NOMO-1 treated with DMSO at 0.1 percent for 48 hours (cell line): ENCODE results near the gene FMN1.
A peak's percentile ranks its signal among the peaks of the same experiment; 100 is the strongest.

Source experiments
- DNase-seq: peaks from one replicate; lab custom pipeline; 2025; ENCODE audit not compliant: unreplicated experiment; lab: John Stamatoyannopoulos, UW

FMN1 gene

GRCh38 chr15:33066584-33066983, 127.9 kb downstream of the FMN1 start:
- DNase-seq: no peak

DNA sequence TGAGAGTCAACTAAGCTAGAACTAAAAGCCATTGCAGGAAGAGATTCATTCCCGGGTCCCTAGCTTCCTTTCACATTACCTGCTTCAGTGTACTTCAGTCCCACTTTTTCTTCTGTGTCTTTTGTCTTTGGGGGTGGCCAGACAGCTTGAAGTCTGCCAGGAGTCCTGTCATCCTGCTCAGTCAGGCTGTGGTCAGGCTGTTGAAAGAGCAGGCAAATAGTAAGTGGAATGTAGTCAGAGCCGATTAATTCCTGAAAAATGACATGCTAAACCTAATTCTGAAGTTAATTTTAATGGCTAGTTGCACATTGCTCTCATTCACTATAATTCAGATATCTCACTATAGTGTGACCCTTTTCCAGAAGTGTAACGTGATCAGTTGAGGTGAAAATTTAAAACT, 129.6 kb downstream of the FMN1 start:
- no peak for DNase-seq

- no peak for DNase-seq
These were observed 135.3 kb downstream of the FMN1 start for GRCh38 chr15:33059184-33059583.

DNA sequence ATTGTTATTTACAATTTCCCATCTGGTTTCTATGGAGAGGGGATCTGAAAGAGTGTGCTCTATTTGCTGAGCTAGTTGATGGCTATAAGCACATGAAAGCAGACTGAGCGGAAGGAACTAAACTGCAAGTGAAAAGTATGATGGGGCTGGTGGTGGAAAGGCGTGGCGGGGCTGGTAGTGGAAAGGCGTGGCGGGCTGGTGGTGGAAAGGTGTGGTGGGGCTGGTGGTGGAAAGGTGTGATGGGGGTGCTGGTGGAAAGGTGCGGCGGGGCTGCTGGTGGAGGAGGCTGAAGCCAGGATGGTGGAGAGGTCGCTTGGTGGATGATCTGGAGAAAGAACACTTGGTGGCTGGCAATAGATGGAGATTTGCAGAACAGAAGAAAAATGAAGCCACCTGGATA, 136.7 kb downstream of the FMN1 start:
- DNase-seq: no peak

DNA sequence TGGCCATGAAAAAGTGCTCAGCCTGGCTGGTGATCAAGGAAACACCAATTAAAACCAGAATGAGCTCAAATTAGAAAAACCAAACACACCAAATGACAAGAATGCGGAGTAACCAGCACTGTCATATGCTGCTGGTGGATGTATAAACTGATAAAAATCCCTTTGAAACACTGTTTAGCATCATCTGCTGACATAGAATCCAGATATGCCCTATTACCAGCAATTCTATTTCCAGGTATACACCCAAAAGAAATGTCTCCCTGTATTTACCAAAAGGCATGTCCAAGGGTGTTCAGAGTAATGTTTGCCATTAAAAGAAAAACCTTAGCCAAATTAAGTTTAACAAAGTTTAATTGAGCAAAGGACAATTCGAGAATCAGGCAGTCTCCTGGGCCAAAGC, 138.6 kb downstream of the FMN1 start:
- DNase-seq: no peak

GRCh38 chr15:33051528-33051927, 143.0 kb downstream of the FMN1 start:
- no peak for DNase-seq

GRCh38 chr15:33048255-33048654, 146.3 kb downstream of the FMN1 start:
- DNase-seq: no peak

- no peak for DNase-seq
These were observed 147.4 kb downstream of the FMN1 start for GRCh38 chr15:33047077-33047476.

DNA sequence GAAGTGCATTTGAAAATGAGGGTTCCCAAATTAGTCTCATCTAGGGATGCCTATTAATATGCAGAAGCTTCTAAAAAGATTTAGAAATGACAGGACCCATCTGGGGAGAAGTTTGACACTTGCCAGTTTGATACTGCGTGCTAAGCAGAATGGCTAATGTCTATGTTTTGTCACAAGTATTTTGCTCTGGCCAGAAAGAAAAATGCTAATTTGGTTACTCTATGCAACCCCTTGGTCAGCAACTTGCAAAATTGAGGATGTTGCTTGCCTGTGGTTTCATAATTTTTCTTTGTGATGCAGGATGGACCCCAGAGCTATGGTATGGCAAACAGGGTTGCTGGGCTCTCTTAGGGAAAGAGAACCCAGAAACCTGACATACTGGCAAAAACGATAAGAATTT, 148.2 kb downstream of the FMN1 start:
- DNase-seq: no peak

GRCh38 chr15:33045066-33045810, 149.3 kb downstream of the FMN1 start:
- DNase-seq: no peak

- DNase-seq: no peak
These were observed 149.9 kb downstream of the FMN1 start for GRCh38 chr15:33044598-33044997.

DNA sequence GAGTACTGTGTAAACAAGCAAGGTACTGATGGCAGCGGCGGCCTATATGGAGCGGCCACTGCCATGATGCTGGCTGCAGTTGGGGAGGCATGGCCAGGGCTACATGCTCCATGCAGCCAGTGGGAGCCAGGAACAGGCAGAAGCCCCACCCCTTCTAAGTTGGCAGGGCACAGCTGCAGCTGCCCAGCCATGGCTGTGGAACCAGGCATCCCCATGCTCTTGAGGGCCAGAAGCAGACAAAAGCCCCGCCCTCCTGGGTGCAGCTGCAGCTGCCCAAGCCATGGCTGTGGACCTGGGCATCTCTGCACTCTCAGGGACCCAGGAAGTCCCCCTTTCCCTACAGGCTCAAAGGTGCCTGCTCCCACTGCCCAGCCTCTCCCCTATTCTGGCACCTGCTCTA, 150.9 kb downstream of the FMN1 start:
- DNase-seq: no peak

DNA sequence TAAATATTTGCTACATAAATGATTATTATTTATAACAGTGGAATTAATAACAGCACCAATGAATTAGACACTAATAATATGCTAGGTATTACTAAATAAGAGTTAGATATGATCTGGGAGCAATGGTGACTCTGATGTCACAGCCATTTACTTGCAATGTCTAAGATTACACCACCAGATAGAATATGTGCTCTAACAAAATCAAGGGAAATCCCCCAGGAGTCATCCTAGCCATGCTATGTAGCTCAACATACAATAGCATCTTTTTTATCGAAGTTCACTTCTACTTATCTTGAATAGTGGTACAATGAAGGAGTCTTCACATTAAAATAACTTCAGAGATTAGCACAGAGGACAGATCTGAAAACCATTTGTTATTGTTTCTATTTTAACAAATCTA, 154.0 kb downstream of the FMN1 start:
- no peak for DNase-seq

DNA sequence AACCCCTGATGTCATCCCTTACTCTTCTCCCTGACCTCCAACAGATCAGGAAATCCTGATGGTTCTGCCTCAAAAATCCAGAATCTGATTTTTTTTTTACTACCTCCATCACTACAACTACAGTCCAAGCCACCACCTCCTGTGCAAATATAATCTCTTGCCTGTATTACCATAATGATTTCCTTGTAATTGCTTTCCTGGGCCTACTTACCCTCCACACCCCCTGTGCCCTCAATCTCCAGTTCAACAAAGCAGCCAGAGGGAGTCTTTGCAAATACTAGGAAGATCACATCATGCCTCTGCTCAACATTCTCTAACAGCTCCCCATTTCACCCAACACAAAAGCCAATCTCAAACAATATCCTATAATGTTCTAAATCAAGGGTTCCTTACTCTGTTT, 159.9 kb downstream of the FMN1 start:
- DNase-seq: no peak

DNA sequence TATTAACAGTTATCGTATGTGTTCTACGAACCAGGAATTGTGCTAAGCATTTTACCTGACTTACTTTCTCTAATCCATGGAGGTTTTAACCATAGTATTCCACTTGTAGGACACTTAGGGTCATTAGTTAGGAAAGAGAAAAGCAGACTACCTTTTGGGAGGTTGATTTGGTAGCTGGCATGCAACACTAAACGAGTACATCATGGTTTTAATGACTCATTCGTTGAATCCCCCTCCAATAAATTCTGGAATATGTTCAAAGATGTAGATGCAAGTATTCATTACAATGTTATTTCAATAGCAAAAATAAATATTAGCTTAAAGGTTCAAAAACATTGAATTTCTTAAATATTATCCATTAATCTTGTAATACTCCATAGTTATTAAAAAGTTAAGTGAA, 162.5 kb downstream of the FMN1 start:
- no peak for DNase-seq

DNA sequence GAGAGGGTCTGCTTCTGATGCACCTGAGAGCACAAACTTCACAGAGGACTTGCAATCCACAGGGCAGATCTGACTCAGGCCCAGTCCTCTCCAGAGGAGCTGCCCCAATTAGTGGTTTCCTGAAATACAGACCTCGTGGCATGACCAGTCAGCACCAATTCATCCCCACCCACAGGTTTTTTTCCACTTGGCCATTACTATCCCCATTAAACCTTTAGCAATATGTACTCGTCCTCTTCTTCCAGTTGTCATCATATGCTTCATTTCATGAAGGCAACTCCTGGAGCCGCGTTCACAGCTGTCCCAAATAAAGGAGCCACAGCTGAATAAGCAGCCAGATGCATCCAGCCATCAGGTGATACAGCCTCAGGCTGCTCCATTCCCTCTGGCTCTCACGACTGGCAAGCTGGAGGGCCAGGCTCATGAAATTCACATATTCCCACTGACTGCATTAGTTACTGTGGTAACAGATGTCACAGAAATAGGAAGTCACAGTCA, 163.1 kb downstream of the FMN1 start:
- DNase-seq: peak; percentile 69

DNA sequence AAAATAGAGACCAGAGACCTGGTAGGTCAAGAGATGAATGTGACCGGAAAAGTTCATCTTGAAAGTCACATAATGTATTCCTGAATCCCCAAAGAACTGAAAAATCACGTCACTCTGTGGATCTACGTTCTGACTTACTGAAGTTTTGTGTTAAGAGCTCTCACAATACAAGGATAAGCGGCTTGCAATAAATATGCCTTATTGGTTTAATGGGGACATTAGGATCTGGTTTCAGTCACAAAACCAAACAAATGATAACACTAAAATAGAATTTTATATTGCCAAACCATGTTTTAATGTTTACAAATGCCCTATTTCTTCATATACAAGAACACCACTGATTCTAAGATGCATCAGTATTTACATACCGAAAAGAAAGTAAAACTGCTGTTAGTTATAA, 164.2 kb downstream of the FMN1 start:
- no peak for DNase-seq

DNA sequence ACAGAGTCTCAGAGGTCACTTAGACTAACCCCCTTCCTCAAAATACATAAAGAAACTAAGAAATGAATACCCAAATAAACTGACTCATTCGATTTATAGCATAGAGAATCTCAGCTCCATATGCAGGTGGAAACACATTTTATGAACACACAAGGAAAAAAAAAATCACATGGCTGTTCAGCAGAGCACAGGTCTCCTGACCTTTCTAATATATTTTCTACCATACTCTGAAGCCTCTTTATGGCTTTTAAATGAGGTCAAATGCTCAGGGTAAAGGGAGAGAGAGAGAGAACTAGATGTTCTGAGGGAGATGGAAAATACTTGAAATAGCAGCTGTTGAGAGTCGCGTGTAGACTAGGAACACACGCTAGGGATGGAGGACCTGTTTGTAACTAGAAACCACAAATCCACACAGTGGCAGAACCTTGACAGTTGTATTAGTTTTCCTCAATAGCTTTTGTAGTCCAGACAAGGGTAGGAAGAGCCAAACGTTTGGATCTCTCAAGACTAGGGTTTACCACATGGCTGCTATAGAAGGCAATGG, 165.3 kb downstream of the FMN1 start:
- no peak for DNase-seq

- DNase-seq: no peak
These were observed 166.0 kb downstream of the FMN1 start for GRCh38 chr15:33028495-33028894.

DNA sequence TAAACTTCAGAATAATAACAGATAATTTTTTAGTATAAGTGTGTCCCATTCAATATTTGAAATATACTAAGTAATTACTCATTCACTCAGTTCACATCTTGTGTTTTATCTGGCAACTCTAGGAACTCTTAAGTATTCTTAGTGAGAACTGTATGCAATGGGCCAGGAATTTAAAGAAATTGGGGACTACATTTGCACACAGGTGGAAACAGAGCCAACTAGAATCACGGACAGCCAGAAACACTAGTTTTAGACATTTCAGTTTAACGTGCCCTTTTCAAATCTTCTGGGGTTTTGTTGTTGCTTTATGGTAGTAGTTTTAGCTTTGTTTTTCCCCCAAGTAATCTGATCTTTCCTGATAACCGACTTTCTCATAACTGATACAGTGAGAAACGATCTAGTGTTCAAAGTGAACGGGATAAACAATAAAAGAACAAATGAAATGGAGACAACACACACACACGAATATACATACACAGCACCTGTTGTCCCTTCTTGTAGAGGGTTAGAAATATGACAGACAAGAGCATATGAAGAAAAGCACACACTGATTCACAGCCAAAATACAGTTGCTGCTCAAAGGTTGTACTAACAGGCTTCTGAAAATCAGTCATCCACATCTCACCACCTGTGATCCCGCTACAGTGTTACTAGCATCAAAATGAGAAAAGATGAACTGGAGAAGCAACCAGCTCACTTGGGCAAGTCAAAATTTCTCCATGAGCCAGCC, 167.0 kb downstream of the FMN1 start:
- no peak for DNase-seq

- DNase-seq: no peak
These were observed 167.9 kb downstream of the FMN1 start for GRCh38 chr15:33026614-33027013.

GRCh38 chr15:33022629-33023028, 171.9 kb downstream of the FMN1 start:
- DNase-seq: no peak
